Fibroblast of lung (primary cell): ENCODE results near the gene PTDSS2. TPM values are rescaled to one million over a fixed set of nuclear protein-coding genes. Genes with fewer than 3 reads are reported as not detected.

Experiments used
- DNase-seq, 2 donors: peaks; one replicate each; pipeline versions ENCODE4 v3.0.0 to v3.0.0-alpha.2; 2010; ENCODE audit warnings: low read depth in 2 of 2
- H2AFZ ChIP-seq: 2 replicates; pipeline ENCODE4 v1.5.1; 2012; ENCODE audit warnings: low read length, control low read depth, inconsistent platforms
- H3K27ac ChIP-seq: 2 replicates; pipeline ENCODE4 v1.5.1; 2011; ENCODE audit warnings: low read length, control low read depth; ENCODE audit not compliant: insufficient read depth
- H3K27me3 ChIP-seq: 2 replicates; pipeline ENCODE4 v1.5.1; 2011; ENCODE audit warnings: mild to moderate bottlenecking, low read length; ENCODE audit not compliant: control insufficient read depth, insufficient read depth
- H3K36me3 ChIP-seq: 2 replicates; pipeline ENCODE4 v1.5.1; 2011; ENCODE audit warnings: low read length; ENCODE audit not compliant: control insufficient read depth, insufficient read depth
- H3K4me1 ChIP-seq: 2 replicates; pipeline ENCODE4 v1.5.1; 2011; ENCODE audit warnings: low read length; ENCODE audit not compliant: control insufficient read depth, insufficient read depth; ENCODE audit errors: extremely low read depth
- H3K4me2 ChIP-seq: 2 replicates; pipeline ENCODE4 v1.5.1; 2011; ENCODE audit warnings: low read length, control low read depth; ENCODE audit not compliant: insufficient read depth; ENCODE audit errors: extremely low read depth
- H3K4me3 ChIP-seq, 4 experiments: fragments of 200-600 bp in 1 of 4; sonication (generic) in 1 of 4; replicated peaks in 1 of 4; 2 replicates each; pipeline ENCODE4 v1.5.1; 2011 to 2016; ENCODE audit warnings: low read length in 4 of 4, low read depth in 3 of 4, mild to moderate bottlenecking in 3 of 4, control low read depth in 2 of 4, inconsistent platforms in 1 of 4, mixed read lengths in 1 of 4; ENCODE audit not compliant: insufficient read depth in 1 of 4; ENCODE audit errors: control extremely low read depth in 1 of 4
- H3K79me2 ChIP-seq: 2 replicates; pipeline ENCODE4 v1.5.1; 2012; ENCODE audit warnings: mild to moderate bottlenecking, low read length, inconsistent platforms; ENCODE audit not compliant: control insufficient read depth, insufficient read depth
- H3K9ac ChIP-seq: 2 replicates; pipeline ENCODE4 v1.5.1; 2011; ENCODE audit warnings: mild to moderate bottlenecking, low read length, control low read depth; ENCODE audit not compliant: insufficient read depth
- H3K9me3 ChIP-seq: 2 replicates; pipeline ENCODE4 v1.5.1; 2012; ENCODE audit warnings: low read depth, low read length; ENCODE audit not compliant: control insufficient read depth, insufficient read depth
- H4K20me1 ChIP-seq: 2 replicates; pipeline ENCODE4 v1.5.1; 2011; ENCODE audit warnings: low read length; ENCODE audit not compliant: control insufficient read depth, insufficient read depth; ENCODE audit errors: extremely low read depth
- CTCF ChIP-seq, 2 donors: IDR thresholded peaks in 1 of 2; conservative IDR thresholded peaks in 1 of 2; 1 replicate in 1 of 2; 2 replicates in 1 of 2; pipeline ENCODE4 v1.5.1; 2011 to 2012; ENCODE audit warnings: low read length in 2 of 2, control low read depth in 1 of 2, inconsistent platforms in 1 of 2, low read depth in 1 of 2, mild to moderate bottlenecking in 1 of 2
- EZH2 ChIP-seq: IDR thresholded peaks from 2 replicates; pipeline ENCODE4 v1.5.1; 2012; ENCODE audit warnings: low read length, control low read depth, mild to moderate bottlenecking; ENCODE audit errors: missing control alignments
- polyA plus RNA-seq, 2 donors: library from polyadenylated mRNA; depleted of rRNA in 1 of 2; stranded (reverse) in 1 of 2; unstranded in 1 of 2; fragments of >200 nt; gene quantifications; 2 replicates each; pipeline ENCODE4 v1.2.1, GENCODE V29; 2011 to 2012; ENCODE audit warnings: missing spikeins in 1 of 2
- total RNA-seq: library from RNA; depleted of rRNA; stranded (reverse); fragments of >200 nt; gene quantifications from 2 replicates; pipeline ENCODE4 v1.2.1, GENCODE V29; 2014

The PTDSS2 gene
- total and polyA plus RNA-seq, 2 donors (not counting 1 experiment from before 2014, with no cell fraction given) = 17.4 to 36.7 TPM

GRCh38 chr11:532986-533585 lies 83.0 kb downstream of the PTDSS2 start:
- H3K4me3 ChIP-seq = no peak overlapping the region
- no peaks in the 10 kb centered on the region for H3K9me3 ChIP-seq
- no peaks in the 10 kb centered on the region for H4K20me1 ChIP-seq
- peaks cover 15% of the 10 kb centered on the region for H3K36me3 ChIP-seq
- no peaks in the 10 kb centered on the region for H3K27me3 ChIP-seq
- H3K4me1 ChIP-seq = no peaks in the 10 kb centered on the region
- TF ChIP-seq CTCF (conservative IDR thresholded peaks at IDR 0.05 in 1 of 2, IDR thresholded peaks at IDR 0.05 in 1 of 2; ENCODE audit: low read depth in 1 of 2, low read length in 2 of 2) = no peak
- TF ChIP-seq EZH2 = no peak
- peaks cover 12% of the 10 kb centered on the region for H3K79me2 ChIP-seq
- H3K9ac ChIP-seq = no peak overlapping the region
- H3K4me2 ChIP-seq = no peak overlapping the region
- no peak for DNase-seq
- H3K27ac ChIP-seq = no peak overlapping the region
- no peak overlapping the region for H2AFZ ChIP-seq

- Histone ChIP-seq H3K79me2 (peaks cover 12% of the 10 kb centered on the region), H3K4me2 (peak overlapping the region; percentile 94), H3K27me3 (no peaks in the 10 kb centered on the region), H3K9ac (peak overlapping the region; percentile 69), H3K36me3 (peaks cover 15% of the 10 kb centered on the region), H3K27ac (no peak overlapping the region), H3K4me1 (no peaks in the 10 kb centered on the region), H3K9me3 (no peaks in the 10 kb centered on the region), H4K20me1 (no peaks in the 10 kb centered on the region), H3K4me3 (peak overlapping the region; percentile 63 to 89 (median 82)), H2AFZ (no peak overlapping the region)
- TF ChIP-seq CTCF (conservative IDR thresholded peaks at IDR 0.05 in 1 of 2, IDR thresholded peaks at IDR 0.05 in 1 of 2; ENCODE audit: low read depth in 1 of 2, low read length in 2 of 2) (no peak), EZH2 (no peak)
- no peak for DNase-seq
These were observed 83.7 kb downstream of the PTDSS2 start for GRCh38 chr11:533586-534395.

- peak overlapping the region; percentile 61 for H3K27ac ChIP-seq
These were observed 84.5 kb downstream of the PTDSS2 start for GRCh38 chr11:534396-535209.

More at GRCh38 chr11:534396-535209, 84.5 kb downstream of the PTDSS2 start:
- H3K9ac ChIP-seq = peak overlapping the region; percentile 69
- H3K9me3 ChIP-seq = no peaks in the 10 kb centered on the region
- peak overlapping the region; percentile 63 to 89 (median 82) for H3K4me3 ChIP-seq
- DNase-seq = peak; percentile 9 to 19
- no peaks in the 10 kb centered on the region for H3K4me1 ChIP-seq
- no peak overlapping the region for H2AFZ ChIP-seq
- H3K36me3 ChIP-seq = peaks cover 15% of the 10 kb centered on the region
- TF ChIP-seq EZH2 (no peak), CTCF (conservative IDR thresholded peaks at IDR 0.05 in 1 of 2, IDR thresholded peaks at IDR 0.05 in 1 of 2; ENCODE audit: low read depth in 1 of 2, low read length in 2 of 2) (no peak)
- no peaks in the 10 kb centered on the region for H4K20me1 ChIP-seq
- no peaks in the 10 kb centered on the region for H3K27me3 ChIP-seq
- H3K79me2 ChIP-seq = peaks cover 12% of the 10 kb centered on the region
- peak overlapping the region; percentile 94 for H3K4me2 ChIP-seq
